IMR-90 (cell line): ENCODE results near the gene MPI. TPM values are rescaled to one million over a fixed set of nuclear protein-coding genes. Genes with fewer than 3 reads are reported as not detected.

Experiments
- ATAC-seq: fragments of 200-7000 bp; cut with Tn5 transposase; 2 replicates; pipeline ENCODE4 v1.9.1; 2020; ENCODE audit warnings: low read depth, mild to moderate bottlenecking, moderate library complexity
- BruUV-seq: library from RNA; stranded (reverse); fragments of 400-500 nt; replicated peaks from 2 replicates; lab custom pipeline; 2021; lab: Mats Ljungman, UMichigan
- CTCF ChIA-PET: fragments of 300-600 bp; formaldehyde crosslinking; extraction: SDS; loops from one replicate; lab custom pipeline; 2021; ENCODE audit warnings: antibody characterized with exemption; lab: Yijun Ruan, JAX
- POLR2A ChIA-PET: fragments of 300-600 bp; sonication (Branson Sonifier 250); formaldehyde crosslinking; loops from one replicate; lab custom pipeline; 2022; ENCODE audit warnings: antibody characterized with exemption; ENCODE audit not compliant: unreplicated experiment; lab: Charles Lee
- DNase-seq: peaks from one replicate; pipeline ENCODE4 v3.0.0; 2013
- H2AFZ ChIP-seq: replicated peaks from 2 replicates; pipeline ENCODE3; 2013; ENCODE audit warnings: low read length, mild to moderate bottlenecking; ENCODE audit not compliant: poor library complexity
- H2AK5ac ChIP-seq: 2 replicates; pipeline ENCODE4 v1.6.1; 2013; ENCODE audit warnings: low read depth, low read length, inconsistent platforms
- H2AK9ac ChIP-seq: replicated peaks from 2 replicates; pipeline ENCODE3; 2013; ENCODE audit warnings: mild to moderate bottlenecking, low read depth, low read length, moderate library complexity; ENCODE audit not compliant: poor library complexity
- H2BK120ac ChIP-seq: 2 replicates; pipeline ENCODE4 v1.6.1; 2013; ENCODE audit warnings: low read depth, low read length, inconsistent platforms
- H2BK15ac ChIP-seq: 3 replicates; pipeline ENCODE4 v1.6.1; 2013; ENCODE audit warnings: low read depth, low read length, inconsistent platforms
- H2BK20ac ChIP-seq: 2 replicates; pipeline ENCODE4 v1.6.1; 2013; ENCODE audit warnings: low read depth, mild to moderate bottlenecking, inconsistent platforms, low read length, moderate library complexity
- H2BK5ac ChIP-seq: 2 replicates; pipeline ENCODE4 v1.6.1; 2013; ENCODE audit warnings: mild to moderate bottlenecking, low read depth, low read length, inconsistent platforms; ENCODE audit not compliant: poor library complexity, severe bottlenecking
- H3K14ac ChIP-seq: replicated peaks from 2 replicates; pipeline ENCODE4 v1.6.1; 2013; ENCODE audit warnings: low read depth, low read length, inconsistent platforms
- H3K18ac ChIP-seq: 2 replicates; pipeline ENCODE4 v1.6.1; 2013; ENCODE audit warnings: low read depth, low read length, control low read depth
- H3K23ac ChIP-seq: 2 replicates; pipeline ENCODE4 v1.6.1; 2013; ENCODE audit warnings: low read depth, low read length, inconsistent platforms
- H3K27ac ChIP-seq: 2 replicates; pipeline ENCODE4 v1.5.1; 2013; ENCODE audit warnings: mild to moderate bottlenecking, control low read depth, low read length; ENCODE audit not compliant: insufficient read depth
- H3K27me3 ChIP-seq: 2 replicates; pipeline ENCODE4 v1.6.1; 2013; ENCODE audit warnings: low read length; ENCODE audit not compliant: control insufficient read depth, insufficient read depth
- H3K36me3 ChIP-seq: 2 replicates; pipeline ENCODE4 v1.6.1; 2013; ENCODE audit warnings: low read length, mixed read lengths; ENCODE audit not compliant: control insufficient read depth, insufficient read depth
- H3K4ac ChIP-seq: 2 replicates; pipeline ENCODE4 v1.6.1; 2013; ENCODE audit warnings: low read depth, low read length, inconsistent platforms
- H3K4me1 ChIP-seq: 2 replicates; pipeline ENCODE4 v1.6.1; 2013; ENCODE audit warnings: low read length, mixed read lengths; ENCODE audit not compliant: control insufficient read depth, insufficient read depth
- H3K4me2 ChIP-seq: 2 replicates; pipeline ENCODE4 v1.6.1; 2013; ENCODE audit warnings: low read depth, mild to moderate bottlenecking, control low read depth, low read length, moderate library complexity
- H3K4me3 ChIP-seq: 2 replicates; pipeline ENCODE4 v1.5.1; 2013; ENCODE audit warnings: low read depth, mild to moderate bottlenecking, control low read depth, low read length, moderate library complexity; ENCODE audit not compliant: insufficient read depth
- H3K56ac ChIP-seq: 2 replicates; pipeline ENCODE4 v1.6.1; 2013; ENCODE audit warnings: low read length, inconsistent platforms; ENCODE audit not compliant: insufficient read depth; ENCODE audit errors: extremely low read depth
- H3K79me1 ChIP-seq, 2 experiments: 2 replicates each; pipeline ENCODE4 v1.6.1; 2013; ENCODE audit warnings: low read length in 2 of 2, inconsistent platforms in 1 of 2, low read depth in 1 of 2
- H3K9ac ChIP-seq: 2 replicates; pipeline ENCODE4 v1.6.1; 2013; ENCODE audit warnings: low read depth, low read length, control low read depth
- H3K9me1 ChIP-seq: 2 replicates; pipeline ENCODE4 v1.6.1; 2013; ENCODE audit warnings: low read length, inconsistent platforms; ENCODE audit not compliant: insufficient read depth
- H3K9me3 ChIP-seq: 2 replicates; pipeline ENCODE4 v1.6.1; 2013; ENCODE audit warnings: low read length; ENCODE audit not compliant: control insufficient read depth, insufficient read depth
- H4K20me1 ChIP-seq: 2 replicates; pipeline ENCODE4 v1.6.1; 2013; ENCODE audit warnings: low read length, inconsistent platforms; ENCODE audit not compliant: insufficient read depth
- H4K5ac ChIP-seq: 2 replicates; pipeline ENCODE4 v1.6.1; 2013; ENCODE audit warnings: mild to moderate bottlenecking, low read depth, low read length, control low read depth
- H4K8ac ChIP-seq, 2 experiments: 2 replicates each; pipeline ENCODE4 v1.6.1; 2013; ENCODE audit warnings: low read depth in 2 of 2, low read length in 2 of 2, control low read depth in 1 of 2, inconsistent platforms in 1 of 2
- H4K91ac ChIP-seq: 2 replicates; pipeline ENCODE4 v1.6.1; 2013; ENCODE audit warnings: low read depth, low read length, inconsistent platforms; ENCODE audit not compliant: insufficient read depth
- CHD1 ChIP-seq: IDR thresholded peaks from 2 replicates; pipeline ENCODE4 v1.6.1; 2012; ENCODE audit warnings: low read depth, low read length, improper control_type of control experiment
- FOS ChIP-seq: fragments of 150-350 bp; IDR thresholded peaks from 2 replicates; pipeline ENCODE4 v1.6.1; 2016; ENCODE audit warnings: low read depth, low read length
- MAFK ChIP-seq: IDR thresholded peaks from 2 replicates; pipeline ENCODE4 v1.6.1; 2012; ENCODE audit warnings: low read depth, low read length, improper control_type of control experiment
- MXI1 ChIP-seq: IDR thresholded peaks from 2 replicates; pipeline ENCODE4 v1.6.1; 2012; ENCODE audit warnings: low read depth, mild to moderate bottlenecking, low read length, moderate library complexity, borderline replicate concordance
- POLR2A ChIP-seq: IDR thresholded peaks from 2 replicates; pipeline ENCODE4 v1.6.1; 2012; ENCODE audit warnings: mild to moderate bottlenecking, low read depth, low read length
- SMC3 ChIP-seq: fragments of 150-350 bp; IDR thresholded peaks from 2 replicates; pipeline ENCODE4 v1.6.1; 2016; ENCODE audit warnings: low read depth, mild to moderate bottlenecking, antibody characterized with exemption, low read length, moderate library complexity
- WGBS, 2 experiments: methylation state at CpG; one replicate each; pipeline versions ENCODE4 v1.1.5 to v1.1.7; 2013; ENCODE audit warnings: missing lambda C conversion rate in 2 of 2; ENCODE audit not compliant: insufficient read length in 1 of 2; ENCODE audit errors: extremely low coverage in 2 of 2; 5-methylcytosine and 5-hydroxymethylcytosine counted together
- dilution Hi-C: fragments of 300-500 bp; cut with HindIII; formaldehyde crosslinking; loops from one replicate; pipeline ENCODE4 v1.14.3; 2018; ENCODE audit warnings: low sequenced_read_pairs; ENCODE audit not compliant: unreplicated experiment
- in situ Hi-C: fragments of 300-500 bp; cut with MboI; formaldehyde crosslinking; loops from 3 replicates; pipeline ENCODE4 v1.14.3; 2019; ENCODE audit warnings: low sequenced_read_pairs, inconsistent platforms, mixed read lengths
- intact Hi-C: fragments of 100-400 bp; cut with micrococcal nuclease; formaldehyde crosslinking; loops from 2 replicates; pipeline ENCODE4 v1.10.0; 2022
- polyA plus RNA-seq, 3 experiments: library from polyadenylated mRNA; depleted of rRNA; stranded (reverse); fragments of >200 nt; gene quantifications; 2 replicates each; pipeline ENCODE4 v1.2.3, GENCODE V29; 2012; ENCODE audit warnings: low replicate concordance in 1 of 3
- total RNA-seq: library from RNA; depleted of rRNA; stranded (reverse); fragments of >200 nt; gene quantifications from 2 replicates; pipeline ENCODE4 v1.2.3, GENCODE V29; 2012
- TF ChIP-seq, protein P1 (sequence below): fragments of 150-350 bp; IDR thresholded peaks from 2 replicates; pipeline ENCODE4 v1.6.1; 2016; ENCODE audit warnings: low read depth, mild to moderate bottlenecking, low read length, moderate library complexity, borderline replicate concordance
- TF ChIP-seq, protein P2 (sequence below): fragments of 150-350 bp; IDR thresholded peaks from 2 replicates; pipeline ENCODE4 v1.6.1; 2017; ENCODE audit warnings: mild to moderate bottlenecking, antibody characterized with exemption, low read length, low read depth

The MPI gene
- total and polyA plus RNA-seq, 2 of the 4 experiments (the other 2 are of a cell fraction): 80.1 to 91.8 TPM

DNA sequence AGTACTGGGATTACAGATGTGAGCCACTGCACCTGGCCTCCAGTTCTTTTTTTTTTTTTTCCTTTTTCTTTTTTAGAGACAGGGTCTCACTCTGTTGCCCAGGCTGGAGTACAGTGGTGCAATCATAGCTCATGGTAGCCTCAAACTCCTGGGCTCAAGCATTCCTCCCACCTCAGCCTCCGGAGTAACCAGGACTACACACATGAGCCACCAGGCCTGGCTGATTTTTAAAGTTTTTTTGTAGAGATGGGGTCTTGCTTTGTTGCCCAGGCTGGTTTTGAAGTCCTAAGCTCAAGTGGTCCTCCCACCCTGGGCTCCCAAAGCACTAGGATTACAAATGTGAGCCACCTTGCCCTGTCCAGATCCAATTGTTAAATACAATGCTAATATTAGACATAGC lies 33.3 kb upstream of the MPI start:
- Histone ChIP-seq H3K4me1 (no peaks in the 10 kb centered on the region), H3K9me3 (no peaks in the 10 kb centered on the region), H3K4ac (no peak overlapping the region), H3K9ac (no peak overlapping the region), H3K36me3 (peaks cover 33% of the 10 kb centered on the region), H3K23ac (no peak overlapping the region), H4K91ac (no peak overlapping the region), H3K56ac (no peak overlapping the region), H3K4me3 (no peak overlapping the region), H3K27ac (no peak overlapping the region), H4K5ac (no peak overlapping the region), H2AK9ac (no peak overlapping the region), H3K27me3 (no peaks in the 10 kb centered on the region), H4K8ac (no peak overlapping the region), H3K14ac (no peak overlapping the region), H2BK5ac (no peak overlapping the region), H3K4me2 (no peak overlapping the region), H2AFZ (no peak overlapping the region), H3K18ac (no peak overlapping the region), H2BK120ac (no peak overlapping the region), H2AK5ac (no peak overlapping the region), H3K79me1 (peaks cover 23 to 58% of the 10 kb centered on the region in 2 experiments), H3K9me1 (peaks cover 10% of the 10 kb centered on the region; the same call in 1 of the 2 replicates), H4K20me1 (peaks cover 59% of the 10 kb centered on the region), H2BK20ac (no peak overlapping the region), H2BK15ac (no peak overlapping the region)
- CTCF ChIA-PET: interaction anchor here (0.9 kb wide), 1 partner anchor 14 kb away, joined by 3 read pairs; no protein-coding TSS in a partner anchor
- no peak for DNase-seq
- intact Hi-C loops: no loop called here
- dilution Hi-C loops: no loop called here
- WGBS, 2 experiments: no CpG with 5 or more reads among the region's 1 CpG
- no peak for ATAC-seq
- POLR2A ChIA-PET: no interaction called here
- TF ChIP-seq FOS (no peak), CHD1 (no peak), POLR2A (no peak), SMC3 (no peak), MXI1 (no peak), MAFK (no peak)
- TF ChIP-seq, protein P1, sequence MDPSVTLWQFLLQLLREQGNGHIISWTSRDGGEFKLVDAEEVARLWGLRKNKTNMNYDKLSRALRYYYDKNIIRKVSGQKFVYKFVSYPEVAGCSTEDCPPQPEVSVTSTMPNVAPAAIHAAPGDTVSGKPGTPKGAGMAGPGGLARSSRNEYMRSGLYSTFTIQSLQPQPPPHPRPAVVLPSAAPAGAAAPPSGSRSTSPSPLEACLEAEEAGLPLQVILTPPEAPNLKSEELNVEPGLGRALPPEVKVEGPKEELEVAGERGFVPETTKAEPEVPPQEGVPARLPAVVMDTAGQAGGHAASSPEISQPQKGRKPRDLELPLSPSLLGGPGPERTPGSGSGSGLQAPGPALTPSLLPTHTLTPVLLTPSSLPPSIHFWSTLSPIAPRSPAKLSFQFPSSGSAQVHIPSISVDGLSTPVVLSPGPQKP: no peak
- TF ChIP-seq, protein P2, sequence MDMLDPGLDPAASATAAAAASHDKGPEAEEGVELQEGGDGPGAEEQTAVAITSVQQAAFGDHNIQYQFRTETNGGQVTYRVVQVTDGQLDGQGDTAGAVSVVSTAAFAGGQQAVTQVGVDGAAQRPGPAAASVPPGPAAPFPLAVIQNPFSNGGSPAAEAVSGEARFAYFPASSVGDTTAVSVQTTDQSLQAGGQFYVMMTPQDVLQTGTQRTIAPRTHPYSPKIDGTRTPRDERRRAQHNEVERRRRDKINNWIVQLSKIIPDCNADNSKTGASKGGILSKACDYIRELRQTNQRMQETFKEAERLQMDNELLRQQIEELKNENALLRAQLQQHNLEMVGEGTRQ: no peak
- in situ Hi-C loops: no loop called here
- no TSS peak for BruUV-seq
